Esophagus muscularis mucosa (tissue), 4 donors: Measurements from ENCODE around the gene FNBP1. TPM values are rescaled to one million over a fixed set of nuclear protein-coding genes. Genes with fewer than 3 reads are reported as not detected.
"Not testable (repeated sequence)": the region's sequence is repeated elsewhere in the genome, so short reads cannot be mapped to it uniquely, and the experiment has no call there.

Experiments
- DNase-seq: peaks from one replicate; pipeline ENCODE4 v3.0.0-alpha.2; 2017; ENCODE audit errors: extremely low spot score
- H3K27ac ChIP-seq, 4 donors: fragments of 200-600 bp; sonication (generic); replicated peaks in 1 of 4; 1 replicate in 3 of 4; 2 replicates in 1 of 4; pipeline ENCODE4 v1.5.1; 2016 to 2019; ENCODE audit warnings: mild to moderate bottlenecking in 1 of 4
- H3K27me3 ChIP-seq, 4 donors: fragments of 200-600 bp; sonication (generic); one replicate each; pipeline versions ENCODE4 v1.5.1 to v1.6.0; 2016 to 2019
- H3K36me3 ChIP-seq, 4 donors: fragments of 200-600 bp; sonication (generic); one replicate each; pipeline ENCODE4 v1.5.1; 2016 to 2019
- H3K4me1 ChIP-seq, 4 donors: fragments of 200-600 bp; sonication (generic); one replicate each; pipeline ENCODE4 v1.5.1; 2016 to 2019
- H3K4me3 ChIP-seq, 4 donors: fragments of 200-600 bp; sonication (generic); 1 replicate in 2 of 4; 2 replicates in 2 of 4; pipeline ENCODE4 v1.5.1; 2016 to 2019; ENCODE audit warnings: mild to moderate bottlenecking in 4 of 4, moderate library complexity in 1 of 4
- H3K9me3 ChIP-seq, 4 donors: fragments of 200-600 bp; sonication (generic); 1 replicate in 3 of 4; 2 replicates in 1 of 4; pipeline ENCODE4 v1.5.1; 2016 to 2019
- CTCF ChIP-seq, 3 experiments: fragments of 200-600 bp in 2 of 3; fragments of 450-650 bp in 1 of 3; sonication (generic) in 2 of 3; IDR thresholded peaks; one replicate each; pipeline ENCODE4 v1.5.1; 2017 to 2019; ENCODE audit warnings: antibody characterized with exemption in 3 of 3, mild to moderate bottlenecking in 2 of 3, moderate library complexity in 1 of 3
- EP300 ChIP-seq: sonication (generic); formaldehyde crosslinking; IDR thresholded peaks from one replicate; pipeline ENCODE4 v1.6.1; 2017; ENCODE audit warnings: antibody characterized with exemption
- POLR2A ChIP-seq: fragments of 450-650 bp; IDR thresholded peaks from one replicate; pipeline ENCODE4 v1.6.1; 2017; ENCODE audit warnings: antibody characterized with exemption, moderate library complexity, mild to moderate bottlenecking, low read depth
- POLR2AphosphoS5 ChIP-seq, 2 donors: sonication (generic); formaldehyde crosslinking; IDR thresholded peaks; one replicate each; pipeline ENCODE4 v1.6.1; 2017; ENCODE audit warnings: antibody characterized with exemption in 2 of 2
- WGBS: methylation state at CpG from one replicate; pipeline ENCODE4 v1.1.5; 2018; 5-methylcytosine and 5-hydroxymethylcytosine counted together
- intact Hi-C: fragments of 100-400 bp; cut with DNase I; formaldehyde crosslinking; loops from one replicate; pipeline ENCODE4 v1.15.1; 2023
- total RNA-seq, 4 donors: library from RNA; depleted of rRNA; stranded (reverse); fragments of >200 nt; gene quantifications; one replicate each; pipeline versions ENCODE4 v1.1.0 to v1.2.1, GENCODE V29; 2016

The FNBP1 gene
- total RNA-seq, 4 donors from 2014 or later: 177 to 317 (median 254) TPM

- no peak overlapping the region for H3K4me3 ChIP-seq
- TF ChIP-seq POLR2A: no peak
- TF ChIP-seq CTCF (IDR thresholded peaks at IDR 0.05): no peak
- TF ChIP-seq EP300: no peak
- no peak for TF ChIP-seq POLR2AphosphoS5 (IDR thresholded peaks at IDR 0.05)
- peaks cover 0 to 81% (median 74%) of the 10 kb centered on the region in 4 donors for H3K4me1 ChIP-seq
- H3K9me3 ChIP-seq: no peaks in the 10 kb centered on the region
- no peak for DNase-seq
- intact Hi-C loops: no loop called here
- H3K36me3 ChIP-seq: peaks cover 0 to 5% (median 0%) of the 10 kb centered on the region in 4 donors
- H3K27ac ChIP-seq: peak overlapping the region; percentile 41 to 81 (median 66)
- WGBS: 63% methylated on average over 8 of the region's 8 CpGs
- no peaks in the 10 kb centered on the region for H3K27me3 ChIP-seq
These were observed 55.9 kb downstream of the FNBP1 start for GRCh38 chr9:129987047-129987446.

- H3K9me3 ChIP-seq, DNase-seq, H3K27me3 ChIP-seq, H3K36me3 ChIP-seq, intact Hi-C loops, H3K4me3 ChIP-seq: not testable (repeated sequence)
- Histone ChIP-seq H3K27ac (peak overlapping the region; percentile 71 to 76 (median 76)), H3K4me1 (peaks cover 0 to 76% (median 69%) of the 10 kb centered on the region in 4 donors)
- WGBS: 83% methylated on average over 9 of the region's 9 CpGs
These were observed 58.4 kb downstream of the FNBP1 start for GRCh38 chr9:129984589-129984988.

GRCh38 chr9:129983891-129984290 is 59.1 kb downstream of the FNBP1 start:
- intact Hi-C loops: no loop called here
- Histone ChIP-seq H3K9me3 (no peaks in the 10 kb centered on the region), H3K4me3 (no peak overlapping the region), H3K27me3 (no peaks in the 10 kb centered on the region), H3K27ac (peak overlapping the region; percentile 71 to 76 (median 76)), H3K36me3 (peaks cover 0 to 5% (median 1%) of the 10 kb centered on the region in 4 donors), H3K4me1 (peaks cover 0 to 76% (median 67%) of the 10 kb centered on the region in 4 donors)
- 48% methylated on average over 2 of the region's 2 CpGs for WGBS
- TF ChIP-seq EP300 (no peak), POLR2A (no peak), POLR2AphosphoS5 (IDR thresholded peaks at IDR 0.05) (no peak), CTCF (IDR thresholded peaks at IDR 0.05) (no peak)
- no peak for DNase-seq

DNA sequence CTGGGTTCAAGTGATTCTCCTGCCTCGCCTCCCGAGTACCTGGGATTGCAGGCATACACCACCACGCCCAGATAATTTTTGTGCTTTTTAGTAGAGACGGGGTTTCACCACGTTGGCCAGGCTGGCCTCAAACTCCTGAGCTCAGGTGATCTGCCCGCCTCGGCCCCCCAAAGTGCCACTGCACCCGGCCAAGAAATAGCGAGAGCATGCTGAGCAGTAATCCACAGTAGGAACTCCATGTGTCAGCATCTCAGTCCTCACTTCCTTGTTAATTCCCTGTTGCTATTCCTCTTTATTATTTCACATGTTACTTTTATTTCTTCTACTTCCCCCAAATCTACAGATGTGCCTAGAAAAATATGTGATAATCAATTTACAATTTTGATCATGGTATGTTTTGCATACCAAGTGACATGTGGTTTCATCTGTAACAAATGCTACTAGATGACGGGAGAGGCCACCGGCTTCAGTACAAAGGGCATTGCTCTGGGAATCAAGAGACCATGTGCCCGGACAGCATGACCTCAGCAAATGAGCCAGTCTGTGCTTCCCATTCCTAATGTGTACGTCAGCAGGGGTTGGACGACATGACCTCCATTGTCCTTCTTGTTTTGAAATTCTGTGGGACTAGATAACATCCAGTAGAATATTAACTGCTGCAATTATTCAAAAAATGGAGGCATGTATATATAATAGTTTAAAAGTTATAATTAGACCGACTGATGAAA is 61.6 kb downstream of the FNBP1 start:
- H3K27me3 ChIP-seq: no peaks in the 10 kb centered on the region
- H3K9me3 ChIP-seq: no peaks in the 10 kb centered on the region
- no peak overlapping the region for H3K4me3 ChIP-seq
- peaks cover 0 to 65% (median 60%) of the 10 kb centered on the region in 4 donors for H3K4me1 ChIP-seq
- TF ChIP-seq CTCF (IDR thresholded peaks at IDR 0.05): no peak
- TF ChIP-seq POLR2AphosphoS5 (IDR thresholded peaks at IDR 0.05): peak; percentile 45 to 56
- TF ChIP-seq POLR2A: no peak
- 75% methylated on average over 15 of the region's 15 CpGs for WGBS
- DNase-seq: no peak
- H3K27ac ChIP-seq: peak overlapping the region; percentile 71 to 76 (median 76)
- H3K36me3 ChIP-seq: peaks cover 18 to 28% (median 22%) of the 10 kb centered on the region in 4 donors
- intact Hi-C loops: no loop called here

GRCh38 chr9:129980224-129980623 is 62.8 kb downstream of the FNBP1 start:
- DNase-seq, H3K27me3 ChIP-seq, H3K4me3 ChIP-seq, H3K9me3 ChIP-seq, intact Hi-C loops: not testable (repeated sequence)
- H3K36me3 ChIP-seq: peaks cover 22 to 37% (median 26%) of the 10 kb centered on the region in 4 donors
- 93% methylated on average over 9 of the region's 9 CpGs for WGBS
- peak overlapping the region; percentile 64 to 76 (median 73) for H3K27ac ChIP-seq
- peaks cover 0 to 74% (median 68%) of the 10 kb centered on the region in 4 donors for H3K4me1 ChIP-seq
